ENCODE measurements around the gene INSL3.
"Not testable (repeated sequence)": the region's sequence is repeated elsewhere in the genome, so short reads cannot be mapped to it uniquely, and the experiment has no call there.

INSL3 gene

GRCh38 chr19:17778968-17779929 lies 42.1 kb downstream of the INSL3 start:
- DNase-seq, result no peak

GRCh38 chr19:17778251-17778967 lies 42.9 kb downstream of the INSL3 start:
- DNase-seq, result no peak

- DNase-seq, result not testable (repeated sequence)
These were observed 43.5 kb downstream of the INSL3 start for GRCh38 chr19:17777840-17778239.

- no peak for DNase-seq
These were observed 45.1 kb downstream of the INSL3 start for GRCh38 chr19:17775991-17776803.

GRCh38 chr19:17775245-17775927 lies 45.9 kb downstream of the INSL3 start:
- no peak for DNase-seq

- DNase-seq, result no peak
These were observed 49.1 kb downstream of the INSL3 start for GRCh38 chr19:17772172-17772571.

GRCh38 chr19:17770613-17771012 lies 50.7 kb downstream of the INSL3 start:
- no peak for DNase-seq

GRCh38 chr19:17767559-17767958 lies 53.8 kb downstream of the INSL3 start:
- no peak for DNase-seq

GRCh38 chr19:17766543-17767131 lies 54.7 kb downstream of the INSL3 start:
- DNase-seq, result no peak
